Measurements from ENCODE around the gene CHRNE. TPM values are rescaled to one million over a fixed set of nuclear protein-coding genes. Genes with fewer than 3 reads are reported as not detected.
A peak's percentile ranks its signal among the peaks of the same experiment; 100 is the strongest.

Gene CHRNE
- total and polyA plus RNA-seq, 2 donors (not counting 1 experiment from before 2014, with no cell fraction given): 0.99 to 4.7 TPM

GRCh38 chr17:4947411-4948165 lies 44.7 kb upstream of the CHRNE start:
- H3K27ac ChIP-seq (ENCODE audit: low read length in 2 of 2): peak overlapping the region; percentile 93 to 94
- H3K4me2 ChIP-seq (replicated peaks; ENCODE audit: low read depth, low read length, poor library complexity, severe bottlenecking): peak overlapping the region; percentile 98
- H3K9me3 ChIP-seq (ENCODE audit: control extremely low read depth in 1 of 3, control insufficient read depth in 2 of 3, insufficient read depth in 1 of 3, low read length in 2 of 3): no peaks in the 10 kb centered on the region
- ChIA-PET POLR2A (interaction anchor here (0.6 to 4.9 kb wide), 11 partner anchors 8 to 980 kb away, joined by 3 to 81 read pairs (median 4); partner anchors contain the start of genes INCA1, KIF1C, RNF167 and SLC25A11), CTCF (interaction anchor here (1.3 to 3.0 kb wide), 5 partner anchors 11 to 50 kb away, joined by 3 to 16 read pairs (median 4); partner anchors contain the start of genes CHRNE, INCA1, KIF1C and SPAG7)
- H3K4me1 ChIP-seq (ENCODE audit: control insufficient read depth in 2 of 2, insufficient read depth in 2 of 2, low read length in 2 of 2): peaks cover 50 to 58% of the 10 kb centered on the region in 2 donors
- H3K27me3 ChIP-seq (replicated peaks in 1 of 4; ENCODE audit: control extremely low read depth in 1 of 4, control insufficient read depth in 3 of 4, insufficient read depth in 4 of 4, low read length in 3 of 4): no peaks in the 10 kb centered on the region
- H3K4me1 Mint-ChIP-seq: peaks cover 58% of the 10 kb centered on the region
- peaks cover 0 to 38% of the 10 kb centered on the region in 2 experiments for H3K36me3 ChIP-seq (replicated peaks in 1 of 2; ENCODE audit: control extremely low read depth in 1 of 2, control insufficient read depth in 1 of 2, extremely low read depth in 1 of 2, insufficient read depth in 2 of 2, low read length in 1 of 2)
- 0% methylated on average over 44 of the region's 56 CpGs for WGBS (ENCODE audit: insufficient coverage)
- DNase-seq (peak; percentile 73), ATAC-seq (ENCODE audit: low read depth) (peak; percentile 8)
- H3K79me2 ChIP-seq (ENCODE audit: control insufficient read depth, insufficient read depth, low read length): peaks cover 56% of the 10 kb centered on the region
- no peaks in the 10 kb centered on the region for H3K27me3 Mint-ChIP-seq
- peak overlapping the region; percentile 98 for H3K4me3 Mint-ChIP-seq
- TF ChIP-seq EZH2 (IDR thresholded peaks at IDR 0.05; ENCODE audit: borderline replicate concordance, insufficient read depth, low read depth, low read length, poor library complexity, severe bottlenecking) (no peak), CTCF (IDR thresholded peaks at IDR 0.05) (no peak)
- H3K4me3 ChIP-seq (ENCODE audit: control extremely low read depth in 1 of 5, extremely low read depth in 1 of 5, insufficient read depth in 1 of 5, low read depth in 2 of 5, low read length in 4 of 5): peak overlapping the region; percentile 70 to 99 (median 99)
- no peaks in the 10 kb centered on the region for H3K9me3 Mint-ChIP-seq (ENCODE audit: insufficient read depth)
- peak overlapping the region; percentile 97 for H3K9ac ChIP-seq (ENCODE audit: low read length)
- intact Hi-C loops (cut with micrococcal nuclease): loop anchor here (1.0 to 10.0 kb wide), 8 partner anchors 7 to 985 kb away; partner anchors contain the start of genes ARRB2, ATP2A3, INCA1 and KIF1C
- H4K20me1 ChIP-seq (ENCODE audit: control insufficient read depth, insufficient read depth, low read length, poor library complexity, severe bottlenecking): peaks cover 43% of the 10 kb centered on the region
- peak overlapping the region; percentile 99 for H3K27ac Mint-ChIP-seq
- H2AFZ ChIP-seq (ENCODE audit: insufficient read depth, low read depth, low read length, poor library complexity, severe bottlenecking): peak overlapping the region; percentile 97

Data from B cell (primary cell).